HepG2 (cell line): Measurements from ENCODE around the gene UBTF. TPM values are rescaled to one million over a fixed set of nuclear protein-coding genes. Genes with fewer than 3 reads are reported as not detected.

Experiments
- ATAC-seq: fragments of 200-7000 bp; cut with Tn5 transposase; 3 replicates; pipeline ENCODE4 v1.9.1; 2020; ENCODE audit warnings: mild to moderate bottlenecking, moderate library complexity
- BruUV-seq: library from RNA; stranded (reverse); fragments of 400-500 nt; replicated peaks from 2 replicates; lab custom pipeline; 2021; lab: Mats Ljungman, UMichigan
- CTCF ChIA-PET: fragments of 300-600 bp; formaldehyde crosslinking; extraction: SDS; loops from one replicate; lab custom pipeline; 2021; ENCODE audit warnings: low total read pairs, inconsistent platforms, low intra/inter-chr PET ratio; lab: Yijun Ruan, JAX
- POLR2A ChIA-PET: fragments of 350-600 bp; sonication (Branson Sonifier 250); formaldehyde crosslinking; loops from one replicate; lab custom pipeline; 2020; ENCODE audit warnings: antibody characterized with exemption, inconsistent platforms; lab: Yijun Ruan, JAX
- DNase-seq: peaks from one replicate; pipeline ENCODE4 v3.0.0-alpha.2; 2015; ENCODE audit warnings: low spot score
- FAIRE-seq: peaks from 3 replicates; lab custom pipeline; 2011; peaks lifted over from hg19 to GRCh38; lab: Jason Lieb, UNC
- H2AFZ ChIP-seq: one replicate; pipeline ENCODE4 v1.6.1; 2011; ENCODE audit warnings: low read length, inconsistent platforms
- H3K27ac ChIP-seq: fragments of 300-600 bp; 3 replicates; pipeline ENCODE4 v1.8.0; 2011; ENCODE audit warnings: mixed run types, mild to moderate bottlenecking, mixed read lengths, low read length, inconsistent platforms; ENCODE audit not compliant: insufficient read depth; ENCODE audit errors: extremely low read length
- H3K27me3 ChIP-seq, 2 experiments: fragments of 200-600 bp in 1 of 2; 2 replicates in 1 of 2; 3 replicates in 1 of 2; pipeline versions ENCODE4 v1.6.0 to v1.8.0; 2011; ENCODE audit warnings: low read length in 2 of 2, mild to moderate bottlenecking in 2 of 2, moderate library complexity in 2 of 2, inconsistent platforms in 1 of 2; ENCODE audit not compliant: insufficient read depth in 2 of 2, control insufficient read depth in 1 of 2
- H3K36me3 ChIP-seq, 2 experiments: fragments of 200-600 bp in 1 of 2; replicated peaks in 1 of 2; 2 replicates in 1 of 2; 3 replicates in 1 of 2; pipeline versions ENCODE4 v1.5.1 to v1.8.0; 2011; ENCODE audit warnings: low read length in 2 of 2, inconsistent platforms in 1 of 2; ENCODE audit not compliant: insufficient read depth in 2 of 2, control insufficient read depth in 1 of 2
- H3K4me1 ChIP-seq: 2 replicates; pipeline ENCODE4 v1.5.1; 2012; ENCODE audit warnings: low read length, inconsistent platforms; ENCODE audit not compliant: insufficient read depth
- H3K4me2 ChIP-seq: 2 replicates; pipeline ENCODE4 v1.6.0; 2011; ENCODE audit warnings: low read depth, low read length, inconsistent platforms
- H3K4me3 ChIP-seq, 3 experiments: fragments of 200-600 bp in 1 of 3; sonication (generic), shearing (Covaris generic) in 1 of 3; replicated peaks in 1 of 3; 2 replicates each; pipeline ENCODE4 v1.5.1; 2011 to 2016; ENCODE audit warnings: low read length in 3 of 3, inconsistent platforms in 2 of 3, low read depth in 2 of 3, mild to moderate bottlenecking in 2 of 3, control low read depth in 1 of 3, mixed read lengths in 1 of 3; ENCODE audit not compliant: insufficient read depth in 1 of 3
- H3K79me2 ChIP-seq: one replicate; pipeline ENCODE4 v1.6.1; 2011; ENCODE audit warnings: low read length, inconsistent platforms; ENCODE audit not compliant: insufficient read depth
- H3K9ac ChIP-seq: 2 replicates; pipeline ENCODE4 v1.6.0; 2011; ENCODE audit warnings: mild to moderate bottlenecking, low read depth, low read length, inconsistent platforms; ENCODE audit not compliant: insufficient read depth
- H3K9me3 ChIP-seq: 2 replicates; pipeline ENCODE4 v1.5.1; 2012; ENCODE audit warnings: mild to moderate bottlenecking, low read length
- H4K20me1 ChIP-seq: 2 replicates; pipeline ENCODE4 v1.6.0; 2011; ENCODE audit warnings: inconsistent platforms, mild to moderate bottlenecking, low read length, moderate library complexity; ENCODE audit not compliant: insufficient read depth
- ARHGAP35 ChIP-seq: sonication (generic); formaldehyde crosslinking; IDR thresholded peaks from 2 replicates; pipeline ENCODE4 v1.9.0; 2022; ENCODE audit warnings: mild to moderate bottlenecking, inconsistent platforms, moderate library complexity, missing genetic modification reagents, borderline replicate concordance
- ARNT2 ChIP-seq: sonication (generic); formaldehyde crosslinking; IDR thresholded peaks from 2 replicates; pipeline ENCODE4 v1.8.0; 2022; ENCODE audit warnings: mild to moderate bottlenecking, low read depth, missing genetic modification reagents, moderate library complexity
- GATAD2A ChIP-seq: IDR thresholded peaks from 2 replicates; pipeline ENCODE4 v1.6.1; 2016
- HES4 ChIP-seq: sonication (generic); formaldehyde crosslinking; IDR thresholded peaks from 2 replicates; pipeline ENCODE4 v1.9.0; 2021; ENCODE audit warnings: mild to moderate bottlenecking, missing genetic modification reagents, borderline replicate concordance
- LCORL ChIP-seq, 2 experiments: fragments of 450-650 bp in 1 of 2; sonication (generic) in 1 of 2; formaldehyde crosslinking in 1 of 2; IDR thresholded peaks; 2 replicates each; pipeline versions ENCODE4 v1.5.0 to v1.6.1; 2017 to 2020; ENCODE audit warnings: antibody characterized with exemption in 1 of 2, missing genetic modification reagents in 1 of 2
- MIER2 ChIP-seq: IDR thresholded peaks from 2 replicates; pipeline ENCODE4 v1.6.1; 2016; ENCODE audit warnings: missing biosample characterization, missing genetic modification reagents
- MTA1 ChIP-seq: sonication (generic); formaldehyde crosslinking; IDR thresholded peaks from 2 replicates; pipeline ENCODE4 v1.4.0; 2020; ENCODE audit warnings: missing genetic modification reagents, mild to moderate bottlenecking, borderline replicate concordance
- MTERF4 ChIP-seq: sonication (generic); formaldehyde crosslinking; IDR thresholded peaks from 2 replicates; pipeline ENCODE4 v1.8.0; 2023; ENCODE audit warnings: mild to moderate bottlenecking, missing genetic modification reagents
- POLR2A ChIP-seq, 2 experiments: IDR thresholded peaks; 2 replicates each; pipeline ENCODE4 v1.6.1; 2011; ENCODE audit warnings: low read depth in 2 of 2, low read length in 2 of 2, mild to moderate bottlenecking in 1 of 2, moderate library complexity in 1 of 2; ENCODE audit not compliant: insufficient read depth in 1 of 2
- RARA ChIP-seq: IDR thresholded peaks from 2 replicates; pipeline ENCODE4 v1.6.1; 2016; ENCODE audit warnings: missing genetic modification reagents, missing compliant biosample characterization
- SRSF1 ChIP-seq: fragments of 200-400 bp; formaldehyde crosslinking; optimal IDR thresholded peaks from 2 replicates; pipeline ENCODE3; 2017; ENCODE audit warnings: mild to moderate bottlenecking, low read depth, low read length, moderate library complexity
- ZFP82 ChIP-seq: sonication (generic); formaldehyde crosslinking; IDR thresholded peaks from 2 replicates; pipeline ENCODE4 v1.5.1; 2020; ENCODE audit warnings: mild to moderate bottlenecking, missing genetic modification reagents, borderline replicate concordance
- ZNF101 ChIP-seq: sonication (generic); formaldehyde crosslinking; IDR thresholded peaks from 2 replicates; pipeline ENCODE4 v1.4.0; 2020; ENCODE audit warnings: mild to moderate bottlenecking, low read depth, missing genetic modification reagents, borderline replicate concordance
- ZNF275 ChIP-seq: sonication (generic); formaldehyde crosslinking; IDR thresholded peaks from 2 replicates; pipeline ENCODE4 v1.8.0; 2022; ENCODE audit warnings: missing genetic modification reagents, mild to moderate bottlenecking, inconsistent platforms, borderline replicate concordance
- ZNF34 ChIP-seq: sonication (generic); formaldehyde crosslinking; IDR thresholded peaks from 2 replicates; pipeline ENCODE4 v1.4.0; 2020; ENCODE audit warnings: mild to moderate bottlenecking, missing genetic modification reagents, borderline replicate concordance
- ZNF556 ChIP-seq: sonication (generic); formaldehyde crosslinking; IDR thresholded peaks from 2 replicates; pipeline ENCODE4 v1.4.0; 2020; ENCODE audit warnings: mild to moderate bottlenecking, missing genetic modification reagents, borderline replicate concordance
- ZNF639 ChIP-seq: conservative IDR thresholded peaks from 2 replicates; pipeline ENCODE4 v1.6.1; 2018; ENCODE audit warnings: missing genetic modification reagents
- ZNF784 ChIP-seq: sonication (generic); formaldehyde crosslinking; IDR thresholded peaks from 2 replicates; pipeline ENCODE4 v1.5.1; 2020; ENCODE audit warnings: missing genetic modification reagents, mild to moderate bottlenecking, borderline replicate concordance
- WGBS: methylation state at CpG from one replicate; pipeline ENCODE4 v1.1.6; 2017; ENCODE audit warnings: low lambda C conversion rate; 5-methylcytosine and 5-hydroxymethylcytosine counted together
- in situ Hi-C: cut with HindIII; loops from 2 replicates; pipeline ENCODE4 v1.10.0; 2017; ENCODE audit warnings: low pct_unique_long_range_greater_than_20kb; ENCODE audit not compliant: extremely low pct_ligation_motif_present
- intact Hi-C: fragments of 100-400 bp; cut with micrococcal nuclease; formaldehyde crosslinking; loops from one replicate; pipeline ENCODE4 v1.10.0; 2022; ENCODE audit not compliant: unreplicated experiment
- polyA plus RNA-seq, 8 experiments: library from polyadenylated mRNA; depleted of rRNA in 3 of 8; stranded (reverse) in 7 of 8; unstranded in 1 of 8; fragments of >200 nt; fragmentation: Illumina TruSeq in 4 of 8; extraction: Trizol in 4 of 8; gene quantifications; 2 replicates each; pipeline versions ENCODE4 v1.2.1 to v1.2.3, GENCODE V29; 2011 to 2016; ENCODE audit warnings: low read depth in 4 of 8, missing spikeins in 1 of 8, mixed read lengths in 1 of 8; ENCODE audit not compliant: insufficient read depth in 1 of 8
- total RNA-seq, 5 experiments: library from RNA; depleted of rRNA; stranded (reverse); fragments of >200 nt; fragmentation: Illumina TruSeq; extraction: Trizol; gene quantifications; 2 replicates each; pipeline ENCODE4 v1.2.3, GENCODE V29; 2016; ENCODE audit warnings: low read depth in 1 of 5

The UBTF gene
- total and polyA plus RNA-seq, 2 of the 13 experiments (the other 11 are each of a cell fraction or from before 2014, with no cell fraction given) = 15.2 to 60.9 TPM

- Histone ChIP-seq H3K27ac (peak overlapping the region; percentile 91), H4K20me1 (peaks cover 5% of the 10 kb centered on the region; the same call in 1 of the 2 replicates), H3K36me3 (peaks cover 2 to 19% of the 10 kb centered on the region in 2 experiments; a peak in 3 of 5 replicates), H3K4me3 (peak overlapping the region; percentile 95 to 97 (median 96)), H3K4me2 (peak overlapping the region; percentile 92), H3K9me3 (no peaks in the 10 kb centered on the region), H3K4me1 (peaks cover 47% of the 10 kb centered on the region), H3K9ac (peak overlapping the region; percentile 90), H2AFZ (peak overlapping the region; percentile 90), H3K27me3 (no peaks in the 10 kb centered on the region; a peak in 1 of 5 replicates), H3K79me2 (peaks cover 30% of the 10 kb centered on the region)
- FAIRE-seq (no peak), ATAC-seq (peak; percentile 45), DNase-seq (no peak)
- in situ Hi-C loops = loop anchor here (10.0 kb wide), 1 partner anchor 57 kb away; no protein-coding TSS in a partner anchor
- ChIA-PET POLR2A (interaction anchor here (0.7 to 5.2 kb wide), 30 partner anchors 8 to 182 kb away, joined by 3 to 71 read pairs (median 5); partner anchors contain the start of genes ASB16, ATXN7L3, G6PC3 and GRN), CTCF (no interaction called here)
- WGBS = 8% methylated on average over 32 of the region's 32 CpGs
- intact Hi-C loops = no loop called here
- BruUV-seq = no TSS peak
- 0 out of 2 replicates have a peak, but pooled peaks have one; percentile 19 for TF ChIP-seq GATAD2A (CRISPR knock-in tag)
- TF ChIP-seq HES4 (CRISPR knock-in tag) = 0 out of 2 replicates have a peak, but pooled peaks have one; percentile 58
- TF ChIP-seq SRSF1 = no peak
- TF ChIP-seq MTERF4 (CRISPR knock-in tag) = peak; percentile 19; the same call in 1 of the 2 replicates
- peak; percentile 57; the same call in 1 of the 2 replicates for TF ChIP-seq ZNF101 (CRISPR knock-in tag)
- no peak for TF ChIP-seq MIER2 (CRISPR knock-in tag)
- peak; percentile 49 for TF ChIP-seq ARNT2 (CRISPR knock-in tag)
- no peak for TF ChIP-seq ARHGAP35
- 0 out of 2 replicates have a peak, but pooled peaks have one; percentile 57 for TF ChIP-seq MTA1 (CRISPR knock-in tag)
- TF ChIP-seq RARA (CRISPR knock-in tag) = 0 out of 2 replicates have a peak, but pooled peaks have one; percentile 1
- TF ChIP-seq LCORL (IDR thresholded peaks at IDR 0.05) = no peak
- TF ChIP-seq LCORL (CRISPR knock-in tag; IDR thresholded peaks at IDR 0.05) = 0 out of 2 replicates have a peak, but pooled peaks have one; percentile 11
- peak; percentile 55; the same call in 1 of the 2 replicates for TF ChIP-seq ZNF556 (CRISPR knock-in tag)
- peak; percentile 99 for TF ChIP-seq ZNF784 (CRISPR knock-in tag)
- TF ChIP-seq ZFP82 (CRISPR knock-in tag) = peak; percentile 80; the same call in 1 of the 2 replicates
- no peak for TF ChIP-seq ZNF639 (CRISPR knock-in tag)
- peak in 1 of 2 experiments; percentile 68; a peak in 2 of 4 replicates for TF ChIP-seq POLR2A (IDR thresholded peaks at IDR 0.05; ENCODE audit: insufficient read depth in 1 of 2, low read depth in 2 of 2, low read length in 2 of 2)
- TF ChIP-seq ZNF34 = peak; percentile 61; the same call in 1 of the 2 replicates
- 0 out of 2 replicates have a peak, but pooled peaks have one; percentile 15 for TF ChIP-seq ZNF275
Measured at GRCh38 chr17:44187131-44187899, 32.2 kb downstream of the UBTF start.
